ENCODE measurements around the gene CEP295NL.

DNA sequence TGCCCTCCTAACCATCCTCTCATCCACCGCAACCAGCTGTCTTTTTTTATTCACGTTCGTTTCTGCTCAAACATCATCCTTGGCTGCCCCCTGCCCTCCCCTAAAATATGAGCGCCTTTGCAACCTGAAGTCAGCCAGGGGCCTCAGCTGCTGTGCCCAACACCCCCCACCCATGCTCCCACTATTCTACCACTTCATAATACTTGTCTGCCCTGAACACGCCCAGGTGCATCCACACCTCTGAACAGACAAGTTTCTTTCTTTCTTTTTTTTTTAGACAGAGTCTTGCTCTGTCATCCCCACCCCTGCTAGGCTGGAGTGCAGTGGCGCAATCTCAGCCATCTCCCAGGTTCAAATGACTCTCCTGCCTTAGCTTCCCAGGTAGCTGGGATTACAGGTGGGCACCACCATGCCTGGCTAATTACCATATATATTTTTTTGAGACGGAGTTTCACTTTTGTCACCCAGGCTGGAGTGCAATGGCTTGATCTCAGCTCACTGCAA is 26.9 kb downstream of the CEP295NL start:
- TF ChIP-seq, protein P1, sequence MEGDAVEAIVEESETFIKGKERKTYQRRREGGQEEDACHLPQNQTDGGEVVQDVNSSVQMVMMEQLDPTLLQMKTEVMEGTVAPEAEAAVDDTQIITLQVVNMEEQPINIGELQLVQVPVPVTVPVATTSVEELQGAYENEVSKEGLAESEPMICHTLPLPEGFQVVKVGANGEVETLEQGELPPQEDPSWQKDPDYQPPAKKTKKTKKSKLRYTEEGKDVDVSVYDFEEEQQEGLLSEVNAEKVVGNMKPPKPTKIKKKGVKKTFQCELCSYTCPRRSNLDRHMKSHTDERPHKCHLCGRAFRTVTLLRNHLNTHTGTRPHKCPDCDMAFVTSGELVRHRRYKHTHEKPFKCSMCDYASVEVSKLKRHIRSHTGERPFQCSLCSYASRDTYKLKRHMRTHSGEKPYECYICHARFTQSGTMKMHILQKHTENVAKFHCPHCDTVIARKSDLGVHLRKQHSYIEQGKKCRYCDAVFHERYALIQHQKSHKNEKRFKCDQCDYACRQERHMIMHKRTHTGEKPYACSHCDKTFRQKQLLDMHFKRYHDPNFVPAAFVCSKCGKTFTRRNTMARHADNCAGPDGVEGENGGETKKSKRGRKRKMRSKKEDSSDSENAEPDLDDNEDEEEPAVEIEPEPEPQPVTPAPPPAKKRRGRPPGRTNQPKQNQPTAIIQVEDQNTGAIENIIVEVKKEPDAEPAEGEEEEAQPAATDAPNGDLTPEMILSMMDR (IDR thresholded peaks at IDR 0.05), result no peak
- TF ChIP-seq EP300 (IDR thresholded peaks at IDR 0.05; ENCODE audit: low read depth), result no peak
